Stimulated activated CD8-positive, alpha-beta memory T cell treated with anti-CD3 and anti-CD28 coated beads, Interleukin-4, amount 100 ng/mL, for 1 hour (primary cell): Measurements from ENCODE around the gene LYZL1.
"Not testable (repeated sequence)": the region's sequence is repeated elsewhere in the genome, so short reads cannot be mapped to it uniquely, and the experiment has no call there.

Experiments used
- DNase-seq, 2 donors: peaks; one replicate each; pipeline ENCODE4 v3.0.0-alpha.2; 2020; ENCODE audit warnings: low read depth in 2 of 2, low spot score in 1 of 2

LYZL1 gene

DNA sequence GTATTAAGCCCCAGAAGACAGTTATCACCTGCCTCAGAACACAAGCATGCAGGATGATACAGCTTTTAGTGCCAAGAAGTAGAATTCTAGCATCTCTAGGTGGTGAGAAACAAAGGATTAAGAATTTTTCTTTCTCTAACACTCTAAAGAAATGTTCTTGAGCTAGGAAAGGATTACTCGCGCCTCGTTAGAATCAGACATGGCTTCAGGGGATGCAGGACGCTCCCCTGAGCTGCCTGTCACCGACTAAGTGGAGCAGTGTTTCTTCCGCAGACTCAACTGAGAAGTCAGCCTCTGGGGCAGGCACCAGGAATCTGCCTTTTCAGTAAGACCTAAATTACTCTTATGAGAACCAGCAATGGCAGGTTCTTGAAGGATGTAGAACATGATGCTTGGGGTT lies at the start of gene LYZL1:
Gene LYZL1, plus strand, starts transcription at position 165 of the 400 bp plus-strand sequence. CDS start 2,798 bp downstream, outside the sequence.
- DNase-seq: not testable (repeated sequence)

DNA sequence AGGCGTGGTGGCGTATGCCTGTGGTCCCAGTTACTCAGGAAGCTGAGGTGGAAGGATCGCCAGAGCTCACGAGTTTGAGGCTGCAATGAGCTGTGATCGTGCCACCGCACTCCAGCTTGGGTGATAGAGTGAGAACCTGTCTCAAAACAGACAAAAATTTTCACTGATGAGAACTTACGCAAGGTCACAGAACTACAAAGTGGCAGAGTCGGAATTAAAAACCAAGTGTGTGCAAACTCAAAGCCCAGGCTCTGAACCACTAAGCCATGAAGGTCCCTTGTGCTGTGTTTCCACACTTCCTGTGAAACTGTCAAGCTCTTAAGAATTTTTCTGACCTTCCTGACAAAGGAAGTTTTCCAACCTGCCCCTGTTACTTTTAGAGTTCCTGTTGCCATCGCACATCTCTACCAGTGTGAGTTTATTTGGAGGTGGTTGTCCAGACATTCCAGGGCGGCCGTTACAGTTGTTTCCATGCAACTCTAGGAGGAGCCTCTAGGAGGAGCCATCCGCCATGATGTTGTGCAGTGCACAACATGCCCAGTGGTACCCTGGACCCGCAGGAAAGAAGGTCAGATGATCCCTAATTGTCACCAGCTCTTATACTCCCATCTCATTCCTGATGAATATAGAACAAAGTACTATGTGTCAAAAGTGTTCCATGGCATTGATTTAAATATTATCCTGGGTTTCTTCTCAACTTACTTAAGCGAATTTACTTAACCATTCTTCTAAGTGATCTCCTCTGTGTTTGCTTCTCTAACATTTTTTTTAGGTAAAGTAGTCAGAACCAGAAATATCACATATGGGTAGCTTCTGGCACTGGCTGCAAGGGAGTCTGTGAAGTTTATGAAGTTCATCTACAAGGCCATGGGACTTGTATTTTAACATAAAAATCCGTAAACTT lies 49.0 kb upstream of the LYZL1 start:
- no peak for DNase-seq

DNA sequence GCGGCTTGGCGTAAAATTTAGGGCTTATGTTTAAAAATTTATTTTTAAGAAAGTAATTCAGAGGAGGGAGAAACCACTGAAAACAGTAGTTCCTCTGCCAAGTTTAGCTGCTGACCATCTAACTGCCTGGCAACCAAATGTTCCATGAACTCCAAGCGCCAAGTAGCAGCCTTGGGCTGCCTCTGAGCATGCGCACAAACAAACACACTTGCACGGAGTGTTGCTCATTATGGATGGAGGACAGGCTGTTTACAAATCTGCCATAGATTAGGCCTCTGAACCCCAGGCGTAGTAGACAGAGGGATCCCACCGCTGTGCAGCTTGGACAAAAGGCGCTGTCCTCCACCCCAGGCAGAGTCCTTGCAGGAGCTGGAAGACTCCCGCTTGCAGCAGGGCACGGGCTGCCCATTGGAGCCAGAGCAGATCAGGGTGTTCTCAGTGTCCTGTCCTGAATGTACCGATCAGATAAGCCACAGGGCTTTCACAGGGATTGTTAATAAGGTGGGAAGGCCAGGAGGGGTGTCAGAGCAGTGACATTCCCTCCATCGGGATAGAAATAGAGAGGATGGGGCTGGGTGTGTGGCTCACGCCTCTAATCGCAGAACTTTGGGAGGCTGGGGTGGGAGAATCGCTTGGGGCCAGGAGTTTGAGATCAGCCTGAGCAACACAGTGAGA lies 47.7 kb upstream of the LYZL1 start:
- DNase-seq: no peak

DNA sequence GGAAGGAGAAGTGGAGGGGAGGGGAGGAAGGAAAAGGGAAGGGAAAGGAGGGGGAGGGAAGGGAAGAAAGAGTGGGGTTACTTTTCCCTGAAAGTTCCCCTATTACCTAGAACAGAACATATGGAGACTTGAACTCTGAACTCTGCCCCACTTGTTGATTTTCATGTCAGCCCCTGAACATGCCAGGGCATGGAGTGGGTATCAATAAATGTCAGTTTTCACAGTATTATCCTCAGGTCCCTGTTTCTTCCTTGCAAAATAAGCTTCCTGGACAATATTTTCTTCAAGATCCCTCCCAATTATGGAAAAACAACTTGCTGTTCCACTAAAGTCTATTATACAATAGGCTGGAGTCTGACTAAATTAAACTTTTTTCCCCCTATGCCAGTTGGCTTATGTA lies 46.9 kb upstream of the LYZL1 start:
- DNase-seq: no peak

DNA sequence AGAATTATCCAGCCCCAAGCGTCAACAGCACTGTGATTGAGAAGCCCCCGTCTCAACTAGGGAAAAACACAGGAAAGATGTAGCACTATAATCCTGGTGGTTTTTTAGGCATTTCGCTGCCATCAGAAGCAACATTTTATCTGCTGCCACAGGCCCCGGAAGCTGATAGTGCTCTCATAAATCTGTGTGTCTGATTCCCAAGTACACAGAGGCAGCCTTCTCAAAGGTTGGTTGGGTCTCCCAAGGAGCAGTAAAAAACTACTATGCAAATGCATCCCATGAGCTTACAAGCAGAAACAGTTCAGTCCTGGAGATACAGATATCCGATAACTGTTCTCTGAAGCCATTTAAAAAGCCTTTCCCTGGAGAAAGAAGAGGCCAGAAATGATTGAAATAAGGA lies 45.8 kb upstream of the LYZL1 start:
- no peak for DNase-seq

DNA sequence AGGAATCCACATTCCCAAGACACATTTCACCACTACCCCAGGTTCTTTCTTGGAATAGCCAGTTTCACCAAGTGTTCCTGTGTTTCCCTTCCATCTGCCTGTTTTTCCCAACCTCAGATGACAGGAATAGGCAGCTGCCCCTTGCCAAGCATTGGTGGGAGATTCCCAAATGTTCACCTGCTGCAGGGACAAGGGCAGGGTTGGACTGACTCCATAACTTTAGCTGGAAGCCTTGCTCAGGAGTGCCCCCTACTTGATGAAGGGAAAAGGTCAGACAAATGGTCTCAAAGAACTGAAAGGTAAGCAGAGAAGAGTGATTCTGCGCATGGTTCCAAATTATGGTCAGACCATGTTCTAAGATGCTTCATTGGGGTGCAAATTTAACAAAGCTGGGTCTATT lies 45.1 kb upstream of the LYZL1 start:
- DNase-seq: no peak

DNA sequence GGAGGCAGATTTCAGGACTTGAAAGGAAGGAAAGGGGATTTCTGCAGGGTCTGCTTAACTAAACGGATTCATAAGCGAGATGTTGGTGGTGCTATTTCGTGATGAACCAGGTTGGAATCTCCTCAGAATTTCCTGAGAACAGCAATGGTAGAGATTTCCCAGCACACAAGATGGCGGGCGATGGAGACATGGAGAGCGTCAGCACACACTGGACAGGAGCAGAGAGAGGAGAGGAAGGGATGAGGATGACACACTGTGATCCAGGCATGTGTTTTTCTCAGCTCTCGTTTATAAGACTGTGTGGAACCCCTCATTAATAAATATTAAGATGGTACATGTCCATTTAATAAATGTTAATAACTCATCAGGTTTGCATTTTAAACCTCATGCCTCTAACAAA lies 43.9 kb upstream of the LYZL1 start:
- no peak for DNase-seq

DNA sequence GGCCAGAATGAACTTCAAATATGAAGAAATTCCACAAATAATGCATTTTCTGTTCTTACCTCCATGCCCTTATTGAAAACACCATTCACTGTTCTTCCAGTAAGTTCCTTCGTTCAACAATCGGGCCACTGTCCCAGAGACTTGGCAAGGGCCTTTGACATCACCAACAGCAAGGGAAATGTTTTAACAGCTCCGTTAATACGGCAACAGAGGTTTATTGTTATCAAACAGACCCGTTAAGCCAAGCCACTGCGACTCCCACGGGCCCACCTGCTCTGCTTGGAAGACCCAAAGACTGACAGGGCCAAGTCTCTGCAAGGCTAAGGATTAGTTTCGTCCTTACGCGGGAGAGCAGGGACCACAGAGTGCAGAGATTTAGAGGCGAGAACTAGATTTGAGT lies 43.4 kb upstream of the LYZL1 start:
- DNase-seq: no peak

DNA sequence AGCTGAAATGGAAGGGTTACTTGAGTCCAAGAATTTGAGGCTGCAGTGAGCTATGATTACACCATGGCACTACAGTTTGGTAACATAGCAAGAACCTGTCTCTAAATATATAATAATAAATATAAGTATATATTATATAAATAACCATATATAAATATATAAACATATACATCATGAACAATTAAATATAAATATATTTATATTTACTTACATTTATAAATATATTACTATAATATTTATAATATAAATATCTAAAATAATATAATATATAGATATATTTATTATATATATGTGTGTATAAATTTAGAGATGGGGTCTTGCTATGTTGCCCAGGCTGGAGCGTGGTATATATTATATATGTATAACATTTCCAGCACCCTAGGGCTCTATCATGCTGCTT lies 42.4 kb upstream of the LYZL1 start:
- DNase-seq: no peak

DNA sequence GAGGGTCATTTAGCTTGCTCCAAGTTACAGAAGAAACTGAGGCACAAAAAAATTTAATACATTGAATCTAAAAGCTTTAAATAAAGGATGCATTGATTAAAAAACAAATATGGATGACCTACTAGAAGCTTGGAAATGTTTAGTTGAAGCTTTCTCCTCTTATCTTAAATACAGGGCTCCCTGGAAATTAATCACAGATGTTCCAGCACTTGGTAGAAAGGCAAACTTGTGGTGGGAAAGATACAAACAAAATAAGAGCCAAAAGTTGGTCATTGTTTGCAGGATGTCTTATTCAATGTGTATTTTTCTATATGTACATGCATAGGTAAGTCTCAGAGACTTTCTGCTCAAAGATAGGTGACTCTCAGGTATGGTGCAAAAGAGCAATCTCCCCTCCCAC lies 40.7 kb upstream of the LYZL1 start:
- no peak for DNase-seq

DNA sequence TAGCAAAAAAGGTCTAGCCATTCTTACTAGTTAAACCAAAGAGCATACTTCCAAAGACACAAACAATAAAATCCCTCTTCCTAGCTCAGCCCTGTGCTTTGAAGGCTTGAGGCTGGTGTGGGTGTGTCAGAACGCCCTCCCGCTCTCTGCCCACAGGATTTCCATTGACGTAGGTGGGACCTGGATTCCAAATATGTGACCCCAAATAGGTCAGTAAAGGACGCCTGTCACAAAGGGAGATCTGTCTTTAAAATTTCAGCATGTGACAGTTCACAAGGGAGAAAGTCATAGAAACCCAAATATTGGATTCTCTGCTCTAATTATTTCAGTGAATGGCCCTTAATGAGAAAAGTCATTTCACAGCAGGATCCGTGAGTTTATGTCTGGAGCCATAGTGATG lies 39.9 kb upstream of the LYZL1 start:
- no peak for DNase-seq

DNA sequence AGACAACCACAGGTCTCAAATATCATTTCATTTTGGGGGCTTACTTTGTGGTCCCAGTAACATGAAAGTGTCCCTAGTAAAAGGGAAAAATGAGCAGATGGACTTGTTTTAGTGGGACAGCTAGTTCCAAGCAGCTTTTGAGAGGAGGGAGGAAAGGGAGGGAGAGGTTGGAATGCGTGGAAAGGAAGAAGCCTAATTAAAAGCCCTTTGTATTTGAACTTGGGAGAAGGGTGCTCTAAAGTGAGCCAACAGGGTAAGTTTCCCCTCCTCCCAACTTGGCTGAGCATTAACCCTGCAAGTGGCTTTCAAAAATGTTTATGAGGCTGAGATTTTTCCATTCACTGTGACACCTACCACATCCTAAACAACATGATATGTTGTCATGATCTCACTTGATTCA lies 38.8 kb upstream of the LYZL1 start:
- DNase-seq: no peak

DNA sequence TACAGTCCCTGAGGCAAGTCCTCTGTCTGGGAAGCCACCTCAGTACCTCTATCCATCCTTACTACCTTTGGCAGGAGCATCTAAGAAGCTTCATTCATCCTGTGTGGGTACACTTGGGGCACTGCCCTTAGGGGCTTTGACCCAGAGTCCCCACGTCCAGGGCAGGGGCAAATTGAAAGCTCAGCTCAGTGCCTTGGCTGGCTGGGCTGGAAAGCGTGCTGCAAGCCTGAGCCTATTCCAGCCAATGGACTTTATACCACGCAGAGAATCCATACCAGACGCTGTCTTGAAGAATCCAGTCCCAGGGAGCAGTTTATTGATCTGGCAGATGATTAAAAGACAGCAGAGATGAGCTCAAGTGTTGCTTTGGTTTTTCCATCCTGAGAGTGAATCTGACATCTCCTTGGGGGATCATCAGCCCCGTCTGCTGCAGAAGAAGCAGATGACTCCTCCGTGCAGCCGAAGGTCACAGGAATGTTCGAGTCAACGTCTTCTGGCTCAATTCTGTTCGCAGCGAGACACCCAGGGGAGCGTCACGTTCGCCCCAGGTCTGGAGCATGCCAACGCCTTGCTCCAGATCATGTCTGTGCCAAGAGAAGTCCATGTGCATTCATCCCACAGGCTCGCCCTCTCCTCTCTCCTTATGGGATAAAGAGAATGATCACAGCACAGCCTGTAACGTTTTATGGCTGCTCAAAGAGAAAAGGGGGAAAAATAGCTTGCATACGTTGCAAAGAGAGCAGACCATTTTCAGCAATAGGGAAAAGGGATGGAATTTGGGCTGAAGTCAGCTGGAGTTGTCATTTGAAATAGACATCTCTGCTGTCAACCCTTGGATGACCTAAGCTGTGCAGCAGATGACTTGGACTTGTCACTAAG lies 35.8 kb upstream of the LYZL1 start:
- no peak for DNase-seq

DNA sequence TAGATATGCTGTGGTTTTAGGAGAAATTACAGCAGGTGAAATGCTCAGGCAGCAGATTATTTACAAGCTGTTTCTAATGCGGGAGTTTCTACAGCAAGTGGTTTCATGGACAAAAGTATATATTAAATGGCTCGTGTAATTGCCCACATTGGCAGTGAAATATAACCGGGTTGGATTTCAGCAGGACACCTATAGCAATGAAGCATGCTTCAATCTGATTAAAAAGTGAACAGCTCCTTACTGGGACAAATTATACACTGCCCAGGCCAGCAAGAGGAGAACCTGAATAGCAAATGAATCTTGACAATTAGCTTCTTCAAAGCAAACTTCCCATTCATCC lies 35.2 kb upstream of the LYZL1 start:
- DNase-seq: no peak

DNA sequence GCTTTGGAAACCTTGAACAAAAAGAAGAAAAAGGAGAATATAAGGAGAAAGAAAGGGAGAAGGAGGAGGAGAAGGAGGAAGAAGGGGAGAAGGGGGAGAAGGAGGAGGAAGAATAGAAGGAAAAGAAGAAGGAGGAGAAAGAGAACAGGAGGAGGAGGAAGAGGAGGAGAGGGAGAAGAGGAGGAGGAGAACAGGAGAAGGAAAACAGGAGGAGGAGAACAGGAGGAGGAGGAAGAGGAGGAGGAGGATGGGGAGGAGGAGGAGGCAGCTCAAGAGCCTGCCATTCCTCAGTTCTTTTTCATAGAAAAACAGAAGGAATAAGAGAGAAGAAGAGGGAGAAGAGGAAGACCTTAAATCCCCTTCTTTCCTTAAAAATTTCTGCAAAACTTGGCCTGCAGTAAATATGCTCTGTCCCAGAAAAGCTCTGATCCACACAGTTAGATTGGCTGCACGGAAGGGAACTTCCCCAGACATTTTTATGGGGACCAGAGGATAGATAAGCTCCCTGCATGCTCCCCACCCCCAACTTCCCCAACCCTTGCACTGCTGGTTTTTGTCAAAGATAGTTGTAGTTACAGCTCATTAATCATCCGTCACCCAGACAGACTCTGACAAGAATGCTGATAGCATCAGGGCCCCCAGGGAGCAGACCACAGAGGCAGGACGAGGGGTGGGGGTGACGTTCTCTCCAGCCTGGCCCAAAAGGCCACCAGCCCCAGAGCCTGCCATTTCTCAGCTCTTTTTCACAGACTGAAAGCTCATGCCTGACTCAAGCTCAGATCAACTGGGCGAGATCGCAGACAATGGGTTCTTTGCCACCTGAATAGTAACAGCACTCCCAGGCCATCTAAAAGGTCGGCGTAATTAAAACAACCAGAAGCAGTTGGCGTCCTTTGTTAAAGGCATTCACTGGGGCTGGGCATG lies 34.5 kb upstream of the LYZL1 start:
- no peak for DNase-seq

DNA sequence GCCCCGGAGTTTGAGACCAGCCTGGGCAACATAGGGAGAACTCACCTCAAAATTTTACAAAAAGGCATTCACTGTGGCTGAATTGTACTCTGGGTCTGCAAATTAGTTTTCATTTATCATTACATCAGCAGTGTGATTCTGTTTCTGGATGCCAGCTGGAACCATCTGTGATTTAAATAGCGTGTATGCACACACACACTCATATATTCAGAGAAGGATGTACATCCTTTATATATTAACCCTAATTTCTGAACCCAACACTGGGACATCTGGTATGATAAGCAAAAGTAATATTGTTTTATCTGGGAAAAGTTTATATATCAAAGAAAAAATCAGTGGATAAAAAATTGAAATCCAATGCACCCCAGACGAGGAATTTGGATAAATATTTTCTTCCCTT lies 33.8 kb upstream of the LYZL1 start:
- no peak for DNase-seq

DNA sequence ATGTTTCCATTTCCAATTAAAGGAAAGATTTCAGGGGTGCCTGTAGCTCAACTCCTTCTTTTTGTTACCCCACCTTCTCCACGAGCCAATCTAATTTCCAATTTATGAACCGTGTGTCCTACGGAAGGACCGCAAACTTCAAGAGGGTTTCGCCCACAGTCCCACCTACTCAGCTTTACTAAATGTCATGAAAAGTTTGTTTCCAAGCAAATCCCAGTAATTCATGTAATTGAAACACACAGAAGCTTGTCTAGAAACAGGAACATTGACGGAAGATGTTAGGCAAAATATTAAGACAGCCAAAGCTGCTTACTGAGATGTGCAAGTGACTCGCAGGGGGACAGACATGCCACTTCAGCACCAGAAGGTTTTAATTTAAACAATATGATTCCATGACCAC lies 32.9 kb upstream of the LYZL1 start:
- DNase-seq: no peak

DNA sequence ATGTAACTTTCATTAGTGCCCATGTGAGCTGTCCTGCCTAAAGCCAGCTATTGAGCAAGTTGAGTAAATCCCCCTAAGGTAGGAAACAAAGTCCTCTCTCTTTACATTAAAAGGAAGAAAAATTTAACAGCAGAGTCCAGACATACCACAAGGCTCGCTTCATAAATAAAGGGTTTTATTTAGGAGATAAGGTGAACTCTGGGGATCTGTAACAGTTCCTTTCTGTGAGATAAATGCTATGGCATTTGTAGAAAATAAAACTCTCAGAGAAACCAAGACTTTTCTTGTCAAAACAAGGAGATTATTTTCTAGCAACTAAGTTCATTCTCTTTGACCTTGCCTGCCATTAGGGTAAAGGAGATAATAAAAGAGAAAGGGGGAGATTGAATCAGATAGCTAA lies 32.3 kb upstream of the LYZL1 start:
- no peak for DNase-seq

DNA sequence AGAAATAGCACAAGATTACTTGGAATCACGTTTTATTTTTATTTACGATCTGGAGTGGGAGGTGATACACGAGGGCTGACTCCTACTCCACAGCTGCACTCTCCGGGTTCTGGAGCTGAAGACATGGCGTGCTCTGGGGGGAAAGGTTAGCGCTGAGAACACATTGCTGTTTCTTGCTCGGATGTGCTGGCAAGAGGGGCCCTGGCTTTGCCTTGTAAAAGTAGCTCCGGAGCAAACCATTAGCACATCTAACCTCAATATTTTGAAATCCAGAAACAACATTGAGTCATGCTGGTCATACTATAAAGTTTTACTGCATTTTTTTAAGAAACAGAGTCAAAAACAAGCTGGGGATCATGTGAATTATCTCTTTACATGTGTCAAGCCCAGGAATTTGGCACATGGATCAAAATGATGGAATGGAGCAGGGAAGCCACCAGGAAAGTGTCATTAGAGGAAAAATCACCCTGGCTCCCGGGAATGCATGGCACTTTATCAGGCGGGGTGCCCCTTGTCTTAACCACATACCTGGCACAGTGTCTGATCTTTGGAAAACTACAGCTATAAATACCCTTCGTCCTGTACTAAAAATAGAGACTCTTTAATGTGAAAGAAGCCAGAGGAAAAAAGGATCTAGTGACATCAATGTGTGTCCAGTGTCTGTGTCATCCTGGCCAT lies 31.6 kb upstream of the LYZL1 start:
- no peak for DNase-seq

DNA sequence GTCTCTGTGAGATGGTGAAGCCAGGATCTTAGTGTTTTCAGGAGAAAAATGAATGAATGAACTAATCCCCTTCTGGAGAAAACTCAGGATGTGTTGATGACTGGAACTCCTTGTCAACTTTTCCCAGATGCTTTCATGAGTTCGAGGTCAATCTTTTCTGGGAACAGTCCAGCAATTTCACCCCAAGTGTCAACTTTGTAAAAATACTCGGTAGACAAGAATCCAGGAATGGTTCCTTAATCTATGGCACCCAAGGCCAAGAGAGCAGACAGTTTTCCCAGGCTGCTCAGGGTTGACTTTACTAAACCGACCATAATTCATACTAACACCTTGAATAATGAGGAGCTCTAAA lies 31.1 kb upstream of the LYZL1 start:
- no peak for DNase-seq
